ENCODE results near the gene F2.

F2 gene

GRCh38 chr11:46760429-46761128 lies 41.6 kb downstream of the F2 start:
- TF ChIP-seq, protein P1, sequence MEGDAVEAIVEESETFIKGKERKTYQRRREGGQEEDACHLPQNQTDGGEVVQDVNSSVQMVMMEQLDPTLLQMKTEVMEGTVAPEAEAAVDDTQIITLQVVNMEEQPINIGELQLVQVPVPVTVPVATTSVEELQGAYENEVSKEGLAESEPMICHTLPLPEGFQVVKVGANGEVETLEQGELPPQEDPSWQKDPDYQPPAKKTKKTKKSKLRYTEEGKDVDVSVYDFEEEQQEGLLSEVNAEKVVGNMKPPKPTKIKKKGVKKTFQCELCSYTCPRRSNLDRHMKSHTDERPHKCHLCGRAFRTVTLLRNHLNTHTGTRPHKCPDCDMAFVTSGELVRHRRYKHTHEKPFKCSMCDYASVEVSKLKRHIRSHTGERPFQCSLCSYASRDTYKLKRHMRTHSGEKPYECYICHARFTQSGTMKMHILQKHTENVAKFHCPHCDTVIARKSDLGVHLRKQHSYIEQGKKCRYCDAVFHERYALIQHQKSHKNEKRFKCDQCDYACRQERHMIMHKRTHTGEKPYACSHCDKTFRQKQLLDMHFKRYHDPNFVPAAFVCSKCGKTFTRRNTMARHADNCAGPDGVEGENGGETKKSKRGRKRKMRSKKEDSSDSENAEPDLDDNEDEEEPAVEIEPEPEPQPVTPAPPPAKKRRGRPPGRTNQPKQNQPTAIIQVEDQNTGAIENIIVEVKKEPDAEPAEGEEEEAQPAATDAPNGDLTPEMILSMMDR (IDR thresholded peaks at IDR 0.05; ENCODE audit: insufficient read depth, low read depth, low read length, missing control alignments), result no peak
- no peak overlapping the region for H3K4me3 ChIP-seq (ENCODE audit: low read length)
- DNase-seq (ENCODE audit: low read depth), result no peak

DNA sequence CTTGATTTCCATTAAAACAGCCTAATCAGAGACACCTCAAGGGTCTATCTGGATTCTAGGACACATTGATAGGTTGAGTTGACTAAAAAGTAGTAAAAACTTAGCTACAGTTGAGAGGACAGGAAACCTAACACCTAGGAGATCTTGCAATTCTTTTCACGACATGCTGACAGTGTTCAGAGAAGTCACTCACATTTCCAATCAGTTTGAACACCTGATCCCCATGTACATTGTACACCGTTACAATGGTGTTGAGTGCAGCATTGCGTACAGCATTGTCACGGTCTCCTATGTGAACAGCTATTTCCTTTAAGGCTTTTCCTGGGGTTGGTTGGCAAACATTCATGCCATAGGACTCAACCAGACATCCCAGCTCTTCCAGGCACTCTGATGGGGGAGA lies 42.8 kb downstream of the F2 start:
- TF ChIP-seq, protein P1 (IDR thresholded peaks at IDR 0.05; ENCODE audit: insufficient read depth, low read depth, low read length, missing control alignments), result no peak
- H3K4me3 ChIP-seq (ENCODE audit: low read length), result no peak overlapping the region
- no peak for DNase-seq (ENCODE audit: low read depth)

DNA sequence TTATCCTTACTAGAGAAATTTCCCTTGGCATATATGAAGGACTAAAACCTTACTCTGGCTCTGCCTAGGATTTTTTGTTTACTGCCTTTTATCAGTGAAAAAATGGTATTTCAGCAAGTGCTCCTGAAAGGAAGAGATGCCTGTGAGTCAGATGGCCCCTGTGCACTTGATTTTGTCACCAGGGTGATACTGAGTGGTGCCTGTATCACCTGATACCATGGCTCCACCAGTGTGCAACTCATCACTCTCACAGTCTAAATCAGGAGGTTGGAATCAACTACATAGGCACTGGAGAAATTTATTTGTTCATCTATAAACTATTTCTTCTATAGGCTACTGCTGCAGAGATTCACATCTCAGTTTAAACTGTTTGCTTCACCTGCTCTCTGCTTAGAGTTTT lies 43.2 kb downstream of the F2 start:
- H3K4me3 ChIP-seq (ENCODE audit: low read length), result no peak overlapping the region
- no peak for DNase-seq (ENCODE audit: low read depth)
- TF ChIP-seq, protein P1 (IDR thresholded peaks at IDR 0.05; ENCODE audit: insufficient read depth, low read depth, low read length, missing control alignments), result no peak

GRCh38 chr11:46766656-46767055 lies 47.6 kb downstream of the F2 start:
- no peak for DNase-seq (ENCODE audit: low read depth)
- TF ChIP-seq, protein P1 (IDR thresholded peaks at IDR 0.05; ENCODE audit: insufficient read depth, low read depth, low read length, missing control alignments), result no peak
- H3K4me3 ChIP-seq (ENCODE audit: low read length), result no peak overlapping the region

- TF ChIP-seq, protein P1 (IDR thresholded peaks at IDR 0.05; ENCODE audit: insufficient read depth, low read depth, low read length, missing control alignments), result no peak
- no peak for DNase-seq (ENCODE audit: low read depth)
- H3K4me3 ChIP-seq (ENCODE audit: low read length), result no peak overlapping the region
Observed at GRCh38 chr11:46769636-46770221, 50.7 kb downstream of the F2 start.

DNA sequence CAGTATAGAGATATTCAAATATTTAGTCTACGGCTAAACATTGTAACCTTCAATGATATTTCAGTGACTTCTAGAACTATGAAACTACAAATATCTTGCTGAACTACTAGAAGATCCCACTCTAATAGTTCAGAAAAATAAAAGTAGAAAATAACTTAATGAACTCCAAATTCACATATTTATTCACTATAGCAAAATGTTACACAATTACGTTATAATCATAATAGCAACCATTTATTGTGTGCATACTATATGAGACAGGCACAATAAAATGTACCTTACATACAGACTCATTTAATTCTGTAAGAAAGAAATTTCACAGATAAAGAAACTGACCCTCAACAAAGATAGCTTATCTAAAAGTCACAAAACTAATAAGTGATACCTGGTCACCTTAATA lies 57.9 kb downstream of the F2 start:
- no peak for DNase-seq (ENCODE audit: low read depth)
- TF ChIP-seq, protein P1 (IDR thresholded peaks at IDR 0.05; ENCODE audit: insufficient read depth, low read depth, low read length, missing control alignments), result no peak
- H3K4me3 ChIP-seq (ENCODE audit: low read length), result no peak overlapping the region

DNA sequence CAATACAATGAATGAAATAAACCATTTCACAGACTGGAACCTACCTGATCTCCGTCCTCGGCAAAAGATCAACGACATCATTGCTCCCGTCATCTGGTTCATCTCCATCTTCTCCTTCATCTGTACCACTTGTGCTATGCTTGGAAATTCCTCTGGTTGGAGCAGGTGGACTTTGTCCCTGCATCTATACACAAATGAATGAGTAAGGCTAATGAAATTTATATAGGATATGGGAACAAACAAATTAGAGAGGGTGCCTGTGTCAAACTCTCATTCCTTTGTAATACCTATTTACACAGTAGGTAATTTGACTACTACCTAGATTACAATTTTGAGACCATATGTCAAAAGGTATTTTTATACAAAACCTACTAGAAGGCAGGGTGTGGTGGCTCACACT lies 59.4 kb downstream of the F2 start:
- DNase-seq (ENCODE audit: low read depth), result no peak
- H3K4me3 ChIP-seq (ENCODE audit: low read length), result no peak overlapping the region
- TF ChIP-seq, protein P1 (IDR thresholded peaks at IDR 0.05; ENCODE audit: insufficient read depth, low read depth, low read length, missing control alignments), result no peak
